ENCODE results near the gene IFT122.

IFT122 gene

DNA sequence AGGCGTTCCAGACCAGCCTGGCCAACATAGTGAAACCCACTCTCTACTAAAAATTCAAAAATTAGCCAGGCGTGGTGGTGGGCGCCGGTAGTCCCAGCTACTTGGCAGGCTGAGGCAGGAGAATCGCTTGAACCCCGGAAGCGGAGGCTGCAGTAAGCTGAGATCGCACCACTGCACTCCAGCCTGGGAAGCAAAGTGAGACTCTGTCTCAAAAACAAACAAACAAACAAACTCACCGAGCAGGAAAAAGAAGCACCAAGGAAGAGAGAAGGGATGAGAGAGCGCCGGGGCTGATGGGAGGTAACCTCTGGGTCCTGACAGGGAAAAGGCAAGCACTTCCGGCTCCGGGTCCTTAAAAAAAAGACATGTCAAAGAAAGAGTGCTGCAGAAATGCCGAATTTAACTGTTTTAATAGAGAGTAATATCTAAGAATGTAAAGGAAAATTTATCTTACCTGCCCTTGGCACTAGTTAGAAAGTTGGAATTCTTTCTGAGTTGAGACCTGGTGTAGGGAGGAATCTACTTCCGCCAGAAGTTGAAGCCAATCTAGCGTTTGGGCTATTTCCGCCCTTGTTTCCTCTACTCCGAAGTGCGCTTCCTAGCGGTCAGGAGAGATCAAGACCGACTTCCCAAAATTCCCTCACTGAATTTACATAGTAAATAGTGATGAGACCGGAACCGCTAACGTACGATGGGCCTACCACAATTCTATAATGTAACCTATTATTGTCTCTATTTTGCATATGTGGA lies 40.7 kb upstream of the IFT122 start:
- TF ChIP-seq EZH2 (IDR thresholded peaks at IDR 0.05; ENCODE audit: borderline replicate concordance, low read length), result no peak
- TF ChIP-seq, protein P1, sequence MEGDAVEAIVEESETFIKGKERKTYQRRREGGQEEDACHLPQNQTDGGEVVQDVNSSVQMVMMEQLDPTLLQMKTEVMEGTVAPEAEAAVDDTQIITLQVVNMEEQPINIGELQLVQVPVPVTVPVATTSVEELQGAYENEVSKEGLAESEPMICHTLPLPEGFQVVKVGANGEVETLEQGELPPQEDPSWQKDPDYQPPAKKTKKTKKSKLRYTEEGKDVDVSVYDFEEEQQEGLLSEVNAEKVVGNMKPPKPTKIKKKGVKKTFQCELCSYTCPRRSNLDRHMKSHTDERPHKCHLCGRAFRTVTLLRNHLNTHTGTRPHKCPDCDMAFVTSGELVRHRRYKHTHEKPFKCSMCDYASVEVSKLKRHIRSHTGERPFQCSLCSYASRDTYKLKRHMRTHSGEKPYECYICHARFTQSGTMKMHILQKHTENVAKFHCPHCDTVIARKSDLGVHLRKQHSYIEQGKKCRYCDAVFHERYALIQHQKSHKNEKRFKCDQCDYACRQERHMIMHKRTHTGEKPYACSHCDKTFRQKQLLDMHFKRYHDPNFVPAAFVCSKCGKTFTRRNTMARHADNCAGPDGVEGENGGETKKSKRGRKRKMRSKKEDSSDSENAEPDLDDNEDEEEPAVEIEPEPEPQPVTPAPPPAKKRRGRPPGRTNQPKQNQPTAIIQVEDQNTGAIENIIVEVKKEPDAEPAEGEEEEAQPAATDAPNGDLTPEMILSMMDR (IDR thresholded peaks at IDR 0.05; ENCODE audit: low read length), result peak; percentile 99
- Histone ChIP-seq H3K9ac (ENCODE audit: low read length) (peak overlapping the region; percentile 89), H3K9me3 (ENCODE audit: low read length) (no peaks in the 10 kb centered on the region), H3K27ac (ENCODE audit: low read depth, low read length, poor library complexity, severe bottlenecking) (peak overlapping the region; percentile 58), H4K20me1 (ENCODE audit: insufficient read depth, low read length) (no peaks in the 10 kb centered on the region), H3K27me3 (ENCODE audit: insufficient read depth, low read length) (no peaks in the 10 kb centered on the region), H3K79me2 (ENCODE audit: insufficient read depth, low read length) (peaks cover 31% of the 10 kb centered on the region), H3K4me1 (ENCODE audit: insufficient read depth, low read length, severe bottlenecking) (peaks cover 24% of the 10 kb centered on the region), H2AFZ (ENCODE audit: low read length) (peak overlapping the region; percentile 79), H3K4me3 (ENCODE audit: low read depth, low read length, poor library complexity, severe bottlenecking) (peak overlapping the region; percentile 90), H3K36me3 (ENCODE audit: insufficient read depth, low read length) (peaks cover 26% of the 10 kb centered on the region; the same call in 1 of the 2 replicates), H3K9me2 (ENCODE audit: low read depth, low read length) (no peaks in the 10 kb centered on the region), H3K4me2 (ENCODE audit: low read length) (peak overlapping the region; percentile 97), H3F3A (ENCODE audit: insufficient read depth, low read length) (no peaks in the 10 kb centered on the region)

DNA sequence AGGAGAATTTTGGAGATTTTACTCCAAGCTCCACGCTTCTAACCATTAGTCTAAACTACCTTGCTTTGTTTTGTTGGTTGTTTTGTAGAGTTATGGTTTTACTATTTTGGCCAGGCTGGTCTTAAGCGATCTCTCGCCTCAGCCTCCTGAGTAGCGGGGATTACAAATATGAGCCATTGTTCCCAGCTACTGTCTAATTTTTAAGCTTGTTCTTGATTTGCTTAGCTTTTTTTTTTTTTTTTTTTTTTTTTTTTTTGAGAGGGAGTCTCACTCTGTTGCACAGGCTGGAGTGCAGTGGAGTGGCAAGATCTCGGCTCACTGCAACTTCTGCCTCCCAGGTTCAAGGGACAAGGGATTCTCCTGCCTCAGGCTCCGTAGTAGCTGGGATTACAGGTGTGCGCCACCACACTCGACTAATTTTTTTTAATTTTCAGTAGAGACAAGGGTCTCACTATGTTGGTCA lies 40.1 kb upstream of the IFT122 start:
- H3K79me2 ChIP-seq (ENCODE audit: insufficient read depth, low read length), result peaks cover 31% of the 10 kb centered on the region
- peaks cover 26% of the 10 kb centered on the region; the same call in 1 of the 2 replicates for H3K36me3 ChIP-seq (ENCODE audit: insufficient read depth, low read length)
- no peaks in the 10 kb centered on the region for H3K27me3 ChIP-seq (ENCODE audit: insufficient read depth, low read length)
- peak overlapping the region; percentile 89 for H3K9ac ChIP-seq (ENCODE audit: low read length)
- peak overlapping the region; percentile 90 for H3K4me3 ChIP-seq (ENCODE audit: low read depth, low read length, poor library complexity, severe bottlenecking)
- no peak for TF ChIP-seq EZH2 (IDR thresholded peaks at IDR 0.05; ENCODE audit: borderline replicate concordance, low read length)
- TF ChIP-seq, protein P1 (IDR thresholded peaks at IDR 0.05; ENCODE audit: low read length), result no peak
- H3K4me2 ChIP-seq (ENCODE audit: low read length), result peak overlapping the region; percentile 97
- peak overlapping the region; percentile 58 for H3K27ac ChIP-seq (ENCODE audit: low read depth, low read length, poor library complexity, severe bottlenecking)
- no peaks in the 10 kb centered on the region for H3F3A ChIP-seq (ENCODE audit: insufficient read depth, low read length)
- H2AFZ ChIP-seq (ENCODE audit: low read length), result peak overlapping the region; percentile 79
- no peaks in the 10 kb centered on the region for H4K20me1 ChIP-seq (ENCODE audit: insufficient read depth, low read length)
- peaks cover 24% of the 10 kb centered on the region for H3K4me1 ChIP-seq (ENCODE audit: insufficient read depth, low read length, severe bottlenecking)
- no peaks in the 10 kb centered on the region for H3K9me2 ChIP-seq (ENCODE audit: low read depth, low read length)
- H3K9me3 ChIP-seq (ENCODE audit: low read length), result no peaks in the 10 kb centered on the region

DNA sequence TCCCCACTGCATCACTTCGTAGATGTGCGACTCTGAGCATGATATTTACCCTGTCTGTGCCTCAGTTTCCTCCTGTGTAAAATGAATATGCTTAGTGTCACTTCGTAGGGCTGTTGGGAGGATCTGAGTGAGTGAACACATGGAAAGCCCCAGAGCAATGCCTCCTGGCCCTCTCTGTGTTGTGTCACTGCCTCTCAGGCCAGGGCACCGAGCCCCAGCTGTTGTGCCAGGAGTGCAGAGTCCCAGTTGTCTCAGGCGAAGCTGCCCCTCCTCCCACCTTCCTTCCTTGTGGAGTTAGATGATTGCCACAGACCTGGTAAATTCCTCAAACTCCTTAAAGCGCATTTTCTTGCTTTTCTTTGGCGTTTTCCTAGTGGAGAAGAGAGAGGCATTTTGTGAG lies 37.8 kb upstream of the IFT122 start:
- Histone ChIP-seq H3K4me3 (ENCODE audit: low read depth, low read length, poor library complexity, severe bottlenecking) (no peak overlapping the region), H3K79me2 (ENCODE audit: insufficient read depth, low read length) (peaks cover 19% of the 10 kb centered on the region), H3K27me3 (ENCODE audit: insufficient read depth, low read length) (no peaks in the 10 kb centered on the region), H3K9ac (ENCODE audit: low read length) (no peak overlapping the region), H3K36me3 (ENCODE audit: insufficient read depth, low read length) (peaks cover 4% of the 10 kb centered on the region; the same call in 1 of the 2 replicates), H3F3A (ENCODE audit: insufficient read depth, low read length) (no peaks in the 10 kb centered on the region), H3K4me2 (ENCODE audit: low read length) (no peak overlapping the region), H2AFZ (ENCODE audit: low read length) (no peak overlapping the region), H3K9me3 (ENCODE audit: low read length) (no peaks in the 10 kb centered on the region), H4K20me1 (ENCODE audit: insufficient read depth, low read length) (no peaks in the 10 kb centered on the region), H3K9me2 (ENCODE audit: low read depth, low read length) (no peaks in the 10 kb centered on the region), H3K4me1 (ENCODE audit: insufficient read depth, low read length, severe bottlenecking) (peaks cover 23% of the 10 kb centered on the region), H3K27ac (ENCODE audit: low read depth, low read length, poor library complexity, severe bottlenecking) (no peak overlapping the region)
- TF ChIP-seq, protein P1 (IDR thresholded peaks at IDR 0.05; ENCODE audit: low read length), result no peak
- TF ChIP-seq EZH2 (IDR thresholded peaks at IDR 0.05; ENCODE audit: borderline replicate concordance, low read length), result no peak
